Gastrocnemius medialis (tissue), 4 donors: Measurements from ENCODE around the gene MAML2.

Source experiments
- POLR2A ChIP-seq, 2 donors: fragments of 450-650 bp; IDR thresholded peaks; one replicate each; pipeline ENCODE4 v1.6.1; 2017; ENCODE audit warnings: antibody characterized with exemption in 2 of 2, mild to moderate bottlenecking in 2 of 2, moderate library complexity in 2 of 2
- TF ChIP-seq, protein P1 (sequence below), 5 experiments: fragments of 450-650 bp in 3 of 5; fragments of 200-600 bp in 2 of 5; sonication (generic) in 2 of 5; IDR thresholded peaks in 4 of 5; conservative IDR thresholded peaks in 1 of 5; 1 replicate in 4 of 5; 2 replicates in 1 of 5; pipeline ENCODE4 v1.5.1; 2016 to 2019; ENCODE audit warnings: antibody characterized with exemption in 5 of 5, mild to moderate bottlenecking in 3 of 5, moderate library complexity in 3 of 5

GRCh38 chr11:96319898-96320656 is 22.9 kb downstream of the MAML2 start:
- TF ChIP-seq POLR2A (IDR thresholded peaks at IDR 0.05) = no peak
- TF ChIP-seq, protein P1, sequence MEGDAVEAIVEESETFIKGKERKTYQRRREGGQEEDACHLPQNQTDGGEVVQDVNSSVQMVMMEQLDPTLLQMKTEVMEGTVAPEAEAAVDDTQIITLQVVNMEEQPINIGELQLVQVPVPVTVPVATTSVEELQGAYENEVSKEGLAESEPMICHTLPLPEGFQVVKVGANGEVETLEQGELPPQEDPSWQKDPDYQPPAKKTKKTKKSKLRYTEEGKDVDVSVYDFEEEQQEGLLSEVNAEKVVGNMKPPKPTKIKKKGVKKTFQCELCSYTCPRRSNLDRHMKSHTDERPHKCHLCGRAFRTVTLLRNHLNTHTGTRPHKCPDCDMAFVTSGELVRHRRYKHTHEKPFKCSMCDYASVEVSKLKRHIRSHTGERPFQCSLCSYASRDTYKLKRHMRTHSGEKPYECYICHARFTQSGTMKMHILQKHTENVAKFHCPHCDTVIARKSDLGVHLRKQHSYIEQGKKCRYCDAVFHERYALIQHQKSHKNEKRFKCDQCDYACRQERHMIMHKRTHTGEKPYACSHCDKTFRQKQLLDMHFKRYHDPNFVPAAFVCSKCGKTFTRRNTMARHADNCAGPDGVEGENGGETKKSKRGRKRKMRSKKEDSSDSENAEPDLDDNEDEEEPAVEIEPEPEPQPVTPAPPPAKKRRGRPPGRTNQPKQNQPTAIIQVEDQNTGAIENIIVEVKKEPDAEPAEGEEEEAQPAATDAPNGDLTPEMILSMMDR (IDR thresholded peaks at IDR 0.05 in 4 of 5, conservative IDR thresholded peaks at IDR 0.05 in 1 of 5) = no peak
